HG03159 (cell line): ENCODE data around the gene SETD1B.
"Not testable (repeated sequence)": the region's sequence is repeated elsewhere in the genome, so short reads cannot be mapped to it uniquely, and the experiment has no call there.

Source experiments
- ATAC-seq: cut with Tn5 transposase; IDR thresholded peaks from one replicate; pipeline ENCODE4 v1.9.1; 2021; ENCODE audit warnings: mild to moderate bottlenecking, moderate library complexity; ENCODE audit not compliant: unreplicated experiment

SETD1B gene

DNA sequence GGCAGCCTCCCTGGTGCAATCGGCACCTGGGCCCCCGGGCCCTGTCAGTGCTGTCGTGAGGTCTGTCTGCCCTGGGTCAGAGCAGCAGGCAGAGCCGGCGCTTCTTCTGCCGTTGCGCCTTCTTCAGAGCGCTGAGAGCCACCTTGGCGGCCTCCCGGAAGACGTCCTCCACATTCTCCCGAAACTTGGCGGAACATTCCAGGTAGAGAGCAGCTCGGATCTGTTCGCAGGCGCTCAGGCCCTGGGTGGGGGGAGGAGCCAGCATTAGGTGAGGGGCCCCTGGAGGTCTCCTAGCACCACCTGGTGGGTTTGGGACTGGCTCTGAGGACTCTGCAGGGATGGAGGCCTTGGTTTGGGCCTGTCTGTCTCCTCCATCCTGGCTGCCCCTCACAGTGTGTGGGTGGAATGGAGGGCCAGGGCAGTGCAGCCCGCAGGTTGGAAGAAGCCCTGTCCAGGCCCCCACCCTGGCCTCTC, 24.4 kb upstream of the SETD1B start:
- ATAC-seq = no peak

DNA sequence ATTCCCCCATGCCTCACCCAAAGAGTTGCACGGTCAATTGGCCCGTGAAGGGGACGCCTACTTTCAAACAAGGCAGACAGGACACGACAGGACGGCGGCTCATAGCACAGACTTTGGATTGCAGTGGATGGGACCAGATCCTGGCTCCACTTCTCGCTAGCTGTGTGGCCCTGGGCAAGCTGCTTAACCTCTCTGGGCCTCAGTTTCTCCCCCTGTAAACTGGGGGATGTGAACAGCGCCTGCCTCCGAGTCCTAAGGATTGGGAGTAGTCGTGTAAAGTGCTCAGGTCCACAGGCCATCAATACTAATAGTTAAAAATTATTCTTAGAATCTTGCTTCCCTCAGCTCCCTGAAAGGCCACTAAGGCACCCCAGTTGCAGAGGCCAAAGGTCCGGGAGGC, 23.4 kb upstream of the SETD1B start:
- ATAC-seq = no peak

GRCh38 chr12:121781484-121781997, 22.3 kb upstream of the SETD1B start:
- ATAC-seq = peak; percentile 23

DNA sequence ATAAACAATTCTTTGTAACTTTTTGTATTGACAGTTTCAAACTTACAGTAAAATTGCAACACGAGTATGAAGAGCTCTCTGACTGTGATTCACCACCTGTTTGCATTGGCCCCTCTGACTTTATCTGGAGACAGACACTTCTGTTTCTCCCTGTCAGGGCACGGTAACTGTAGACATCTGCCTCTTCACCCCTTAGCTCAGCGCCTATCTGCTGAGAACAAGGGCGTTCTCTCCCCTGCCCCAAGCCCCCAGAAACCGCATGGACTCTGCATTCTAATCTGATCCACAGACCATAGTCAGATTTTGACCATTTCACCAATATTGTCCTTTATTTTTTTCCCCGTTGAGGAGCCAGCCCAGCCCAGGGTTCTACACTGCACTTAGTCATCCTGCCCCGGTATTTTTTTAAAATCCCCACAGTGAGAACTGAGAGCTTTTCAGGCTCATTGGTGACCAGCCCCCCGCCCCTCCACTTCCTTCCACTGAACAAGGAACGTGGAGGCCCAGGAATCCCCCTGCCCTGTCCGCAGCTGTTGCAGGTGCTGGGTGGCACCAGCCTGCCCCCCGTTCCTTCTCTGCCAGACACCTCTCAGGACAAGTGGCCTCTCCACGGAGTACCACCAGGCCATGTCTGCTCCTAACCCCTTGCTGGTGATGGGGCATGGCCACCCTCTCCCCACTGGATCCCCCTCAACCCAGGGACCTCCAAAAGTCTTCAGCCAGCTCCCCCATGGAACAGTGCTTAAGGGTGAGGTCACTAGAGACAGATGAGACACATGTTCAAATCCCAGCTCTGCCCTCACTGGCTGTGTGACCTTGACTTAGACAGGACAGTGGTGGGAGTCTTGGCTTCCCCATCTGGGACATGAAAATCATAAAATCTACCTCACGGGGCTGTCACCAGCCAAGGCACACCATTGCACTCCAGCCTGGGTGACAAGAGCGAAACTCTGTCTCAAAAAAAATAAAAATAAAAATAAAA, 21.5 kb upstream of the SETD1B start:
- ATAC-seq = peak; percentile 52

- ATAC-seq = no peak
These were observed 20.0 kb upstream of the SETD1B start for GRCh38 chr12:121783766-121784165.

- no peak for ATAC-seq
These were observed 19.3 kb upstream of the SETD1B start for GRCh38 chr12:121784460-121784859.

DNA sequence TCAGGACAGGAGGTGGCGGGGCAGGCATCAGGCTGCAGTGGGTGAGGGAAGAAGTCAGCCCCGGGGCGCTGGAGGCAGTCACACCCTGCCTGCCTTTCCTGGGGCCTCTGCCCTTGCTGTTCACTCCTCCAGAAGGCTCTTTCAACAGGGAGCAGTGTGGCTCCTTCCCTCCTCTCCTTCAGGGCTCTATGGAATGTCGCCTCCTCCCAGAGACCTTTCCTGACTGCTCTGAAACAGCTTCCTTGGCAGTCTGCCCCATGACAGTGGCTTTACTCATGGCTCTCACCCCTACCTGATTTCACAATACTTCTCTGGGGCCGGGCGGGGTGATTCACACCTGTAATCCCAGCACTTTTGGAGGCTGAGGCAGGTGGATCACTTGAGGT, 17.4 kb upstream of the SETD1B start:
- no peak for ATAC-seq

DNA sequence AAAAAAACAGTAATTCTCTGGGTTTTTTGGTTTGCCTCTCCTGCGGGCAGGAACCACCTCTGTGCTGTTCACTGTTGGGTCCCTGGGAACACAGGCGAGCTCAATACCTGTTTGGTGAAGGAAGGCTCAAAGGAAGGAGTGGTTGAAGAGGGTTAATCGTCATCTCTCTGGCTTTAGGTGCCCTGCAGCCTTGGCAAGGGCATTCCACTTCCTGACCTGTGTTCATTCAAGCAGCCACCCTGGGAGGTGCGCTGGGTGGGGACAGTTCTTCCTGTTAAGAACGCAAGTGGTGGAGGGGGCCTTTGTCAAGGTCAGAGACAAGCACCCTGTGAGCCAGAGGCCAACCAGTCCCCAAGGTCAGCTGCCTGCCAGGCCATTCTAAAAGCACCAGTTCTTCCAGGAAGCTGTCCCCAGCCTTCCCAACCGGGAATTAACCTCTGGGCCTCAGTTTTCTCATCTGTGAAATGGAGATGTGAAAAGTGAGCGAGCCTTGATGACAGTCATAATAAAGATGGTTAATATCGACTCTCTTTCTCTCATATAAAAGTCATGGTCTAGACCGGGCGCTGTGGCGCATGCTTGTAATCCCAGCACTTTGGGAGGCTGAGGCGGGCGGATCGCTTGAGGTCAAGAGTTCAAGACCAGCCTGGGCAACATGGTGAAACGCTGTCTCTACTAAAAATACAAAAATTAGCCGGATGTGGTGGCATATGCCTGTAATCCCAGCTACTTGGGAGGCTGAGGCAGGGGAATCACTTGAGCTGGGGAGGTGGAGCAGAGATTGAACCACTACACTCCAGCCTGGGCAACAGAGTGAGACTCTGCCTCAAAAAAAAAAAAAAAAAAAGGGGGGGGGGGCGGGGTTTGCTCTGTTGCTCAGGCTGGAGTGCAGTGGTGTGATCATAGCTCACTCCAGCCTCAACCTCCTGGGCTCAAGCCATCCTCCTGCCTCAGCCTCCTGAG, 16.5 kb upstream of the SETD1B start:
- ATAC-seq = no peak

GRCh38 chr12:121788176-121788818, 15.5 kb upstream of the SETD1B start:
- ATAC-seq = no peak

- ATAC-seq = no peak
These were observed 14.5 kb upstream of the SETD1B start for GRCh38 chr12:121789233-121789781.

GRCh38 chr12:121789800-121790728, 13.7 kb upstream of the SETD1B start:
- ATAC-seq = peak; percentile 44

GRCh38 chr12:121790785-121791184, 13.0 kb upstream of the SETD1B start:
- not testable (repeated sequence) for ATAC-seq

GRCh38 chr12:121791671-121792551, 11.9 kb upstream of the SETD1B start:
- no peak for ATAC-seq

- no peak for ATAC-seq
These were observed 11.0 kb upstream of the SETD1B start for GRCh38 chr12:121792607-121793439.

DNA sequence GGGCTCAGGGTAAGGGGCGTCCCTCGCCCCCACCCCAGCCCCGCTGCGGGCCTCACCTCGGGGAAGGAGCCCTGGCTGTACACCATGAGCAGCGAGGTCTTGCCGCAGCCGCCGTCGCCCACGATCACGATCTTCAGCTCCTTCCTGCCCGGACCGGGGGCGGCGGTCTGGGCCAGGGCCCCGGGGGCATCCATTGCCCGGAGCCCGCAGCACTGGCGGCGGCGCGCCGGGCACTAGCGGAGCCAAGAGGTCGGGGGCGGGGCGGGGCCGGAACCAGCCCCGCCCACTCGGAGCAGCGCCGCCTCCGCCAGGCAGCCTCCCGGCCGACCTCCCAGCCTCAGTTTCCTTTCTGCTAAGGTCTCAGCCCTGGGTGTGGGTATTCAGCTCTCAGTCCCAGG, 10.4 kb upstream of the SETD1B start, which contains the start of gene RHOF:
Gene RHOF, minus strand, starts transcription at position 249 of the 398 bp plus-strand sequence. Its CDS starts 55 bp downstream, at position 194.
- ATAC-seq = peak; percentile 16

DNA sequence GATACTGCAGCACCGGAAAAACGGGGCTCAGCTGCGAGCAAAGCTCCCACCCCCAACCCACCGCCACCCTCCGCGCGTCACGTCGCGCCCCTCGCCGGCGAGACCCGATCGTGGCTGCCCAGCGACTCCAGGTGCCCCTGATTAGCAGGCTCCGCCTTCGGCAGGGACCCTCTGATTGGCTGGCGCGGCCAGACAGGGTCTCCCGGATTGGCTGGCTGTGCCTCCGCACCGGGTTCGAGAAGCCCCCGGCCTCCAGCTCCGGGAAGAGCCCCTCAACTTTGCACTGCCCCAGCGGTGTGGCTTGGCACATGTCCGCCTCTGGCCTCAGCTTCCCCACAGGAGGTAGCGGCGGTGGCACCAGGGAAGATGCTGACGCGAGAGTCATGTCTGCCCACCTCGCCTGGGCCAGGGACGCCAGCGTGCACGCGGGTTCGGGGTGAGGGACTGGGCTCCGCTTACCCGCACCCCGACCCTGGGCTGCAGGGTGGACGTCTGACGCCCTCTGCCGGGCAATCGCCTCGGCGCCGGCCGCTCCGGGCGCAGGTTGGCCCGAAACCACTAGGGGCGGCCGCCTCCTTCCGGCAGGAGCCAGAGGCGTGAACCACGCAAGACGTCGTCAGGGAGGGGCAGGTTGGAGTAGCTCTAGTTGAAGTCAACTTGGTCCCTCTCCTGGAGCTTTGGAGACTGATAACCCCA, 9.8 kb upstream of the SETD1B start:
- ATAC-seq = peak; percentile 44
